K562 (cell line): ENCODE measurements around the gene PTGER3. TPM values are rescaled to one million over a fixed set of nuclear protein-coding genes. Genes with fewer than 3 reads are reported as not detected.

Source experiments
- ATAC-seq: fragments of 200-7000 bp; cut with Tn5 transposase; 3 replicates; pipeline ENCODE4 v1.9.1; 2020; ENCODE audit warnings: moderate library complexity
- BruUV-seq: library from RNA; stranded (reverse); fragments of 400-500 nt; replicated peaks from 2 replicates; lab custom pipeline; 2021; lab: Mats Ljungman, UMichigan
- CTCF ChIA-PET: fragments of 300-600 bp; formaldehyde crosslinking; extraction: SDS; loops from one replicate; lab custom pipeline; 2021; ENCODE audit warnings: low intra/inter-chr PET ratio; lab: Yijun Ruan, JAX
- POLR2A ChIA-PET: fragments of 300-600, 350-650 bp; sonication (Branson Sonifier 250); formaldehyde crosslinking; extraction: SDS; loops from one replicate; lab custom pipeline; 2021; ENCODE audit warnings: antibody characterized with exemption, inconsistent platforms; lab: Yijun Ruan, JAX
- DNase-seq, 4 experiments: peaks; one replicate each; pipeline versions ENCODE4 v3.0.0 to v3.0.0-alpha.2; 2011 to 2018; ENCODE audit warnings: low spot score in 3 of 4, mixed read lengths in 3 of 4; ENCODE audit errors: extremely low read depth in 1 of 4
- FAIRE-seq: peaks from 2 replicates; lab custom pipeline; 2011; peaks lifted over from hg19 to GRCh38; lab: Jason Lieb, UNC
- H2AFZ ChIP-seq: 2 replicates; pipeline ENCODE4 v1.6.0; 2011; ENCODE audit warnings: low read depth, low read length, control low read depth, inconsistent platforms
- H3K27ac ChIP-seq: fragments of 200-600 bp; 3 replicates; pipeline ENCODE4 v1.8.0; 2011; ENCODE audit warnings: low read depth, mild to moderate bottlenecking, control low read depth, inconsistent platforms, low read length, moderate library complexity, mixed read lengths; ENCODE audit errors: extremely low read depth
- H3K27me3 ChIP-seq, 2 experiments: fragments of 300-600 bp in 1 of 2; 2 replicates in 1 of 2; 3 replicates in 1 of 2; pipeline versions ENCODE4 v1.6.0 to v1.8.0; 2011; ENCODE audit warnings: inconsistent platforms in 2 of 2, low read length in 2 of 2, mild to moderate bottlenecking in 1 of 2, mixed read lengths in 1 of 2, moderate library complexity in 1 of 2; ENCODE audit not compliant: control insufficient read depth in 2 of 2, insufficient read depth in 2 of 2
- H3K36me3 ChIP-seq: fragments of 300-600 bp; 3 replicates; pipeline ENCODE4 v1.8.0; 2011; ENCODE audit warnings: mild to moderate bottlenecking, low read length, inconsistent platforms; ENCODE audit not compliant: control insufficient read depth, insufficient read depth
- H3K4me1 ChIP-seq, 2 experiments: fragments of 200-600 bp in 1 of 2; replicated peaks in 1 of 2; 2 replicates in 1 of 2; 3 replicates in 1 of 2; pipeline versions ENCODE4 v1.5.1 to v1.8.0; 2011; ENCODE audit warnings: inconsistent platforms in 2 of 2, low read length in 2 of 2, mild to moderate bottlenecking in 1 of 2, mixed read lengths in 1 of 2, moderate library complexity in 1 of 2; ENCODE audit not compliant: control insufficient read depth in 2 of 2, insufficient read depth in 2 of 2
- H3K4me2 ChIP-seq: 2 replicates; pipeline ENCODE4 v1.6.1; 2011; ENCODE audit warnings: low read length, control low read depth, inconsistent platforms, mixed read lengths; ENCODE audit not compliant: insufficient read depth
- H3K4me3 ChIP-seq: fragments of 200-600 bp; sonication (generic), shearing (Covaris generic); 2 replicates; pipeline ENCODE4 v1.5.1; 2016; ENCODE audit warnings: control low read depth, inconsistent platforms
- H3K79me2 ChIP-seq: fragments of 200-600 bp; 3 replicates; pipeline ENCODE4 v1.8.0; 2011; ENCODE audit warnings: low read length, inconsistent platforms; ENCODE audit not compliant: control insufficient read depth, insufficient read depth
- H3K9ac ChIP-seq, 2 experiments: 2 replicates each; pipeline versions ENCODE4 v1.6.0 to v1.6.1; 2011; ENCODE audit warnings: low read depth in 2 of 2, low read length in 2 of 2, control low read depth in 1 of 2, inconsistent platforms in 1 of 2, mild to moderate bottlenecking in 1 of 2, mixed read lengths in 1 of 2; ENCODE audit not compliant: insufficient read depth in 1 of 2
- H3K9me1 ChIP-seq: one replicate; pipeline ENCODE4 v1.6.0; 2011; ENCODE audit warnings: inconsistent platforms, mild to moderate bottlenecking, low read length, moderate library complexity; ENCODE audit not compliant: control insufficient read depth, insufficient read depth
- H3K9me3 ChIP-seq: replicated peaks from 2 replicates; pipeline ENCODE4 v1.5.1; 2011; ENCODE audit warnings: low read depth, low read length, inconsistent platforms; ENCODE audit not compliant: control insufficient read depth, insufficient read depth
- H4K20me1 ChIP-seq: replicated peaks from 2 replicates; pipeline ENCODE4 v1.6.1; 2011; ENCODE audit warnings: low read length, inconsistent platforms, mixed read lengths; ENCODE audit not compliant: control insufficient read depth, insufficient read depth
- E2F4 ChIP-seq: sonication (generic); formaldehyde crosslinking; IDR thresholded peaks from 2 replicates; pipeline ENCODE4 v1.8.0; 2022; ENCODE audit warnings: mild to moderate bottlenecking, low read depth, missing genetic modification reagents
- FOXJ2 ChIP-seq: fragments of 200-800 bp; sonication (Bioruptor generic); IDR thresholded peaks from 2 replicates; pipeline ENCODE4 v1.6.1; 2016; ENCODE audit warnings: missing genetic modification characterization, missing compliant biosample characterization
- HDAC8 ChIP-seq: fragments of 450-650 bp; IDR thresholded peaks from 2 replicates; pipeline ENCODE4 v1.6.1; 2016; ENCODE audit warnings: mild to moderate bottlenecking, missing genetic modification characterization, moderate library complexity, missing compliant biosample characterization
- HDGF ChIP-seq: fragments of 450-650 bp; IDR thresholded peaks from 2 replicates; pipeline ENCODE4 v1.6.1; 2016
- HEY1 ChIP-seq: fragments of 250-450 bp; sonication (Bioruptor Pico); IDR thresholded peaks from 2 replicates; pipeline ENCODE4 v1.5.0; 2020; ENCODE audit warnings: mild to moderate bottlenecking, moderate library complexity, borderline replicate concordance
- MEF2A ChIP-seq: IDR thresholded peaks from 2 replicates; pipeline ENCODE4 v1.6.1; 2011; ENCODE audit warnings: low read depth, mild to moderate bottlenecking, low read length, moderate library complexity; ENCODE audit not compliant: control insufficient read depth
- ZNF212 ChIP-seq: fragments of 450-650 bp; formaldehyde crosslinking; IDR thresholded peaks from 2 replicates; pipeline ENCODE4 v1.4.0; 2020; ENCODE audit warnings: mild to moderate bottlenecking
- ZNF592 ChIP-seq: fragments of 450-650 bp; IDR thresholded peaks from 2 replicates; pipeline ENCODE4 v1.6.1; 2017; ENCODE audit warnings: antibody characterized with exemption, mild to moderate bottlenecking
- ZNF766 ChIP-seq: fragments of 200-800 bp; sonication (Bioruptor generic); conservative IDR thresholded peaks from 2 replicates; pipeline ENCODE4 v1.6.1; 2016; ENCODE audit warnings: missing genetic modification characterization, missing compliant biosample characterization
- WGBS: fragments of 100-300 bp; shearing (Covaris generic); methylation state at CpG from one replicate; pipeline ENCODE4 v1.1.6; 2016; ENCODE audit warnings: low coverage, mixed read lengths; ENCODE audit not compliant: insufficient coverage; ENCODE audit errors: missing lambda C conversion rate; 5-methylcytosine and 5-hydroxymethylcytosine counted together
- in situ Hi-C: fragments of 300-500 bp; cut with MboI; formaldehyde crosslinking; loops from 4 replicates; pipeline ENCODE4 v1.15.0; 2018; ENCODE audit warnings: inconsistent platforms, mixed read lengths
- intact Hi-C: fragments of 100-400 bp; cut with micrococcal nuclease; formaldehyde crosslinking; loops from 2 replicates; pipeline ENCODE4 v1.14.2; 2022
- polyA plus RNA-seq, 8 experiments: library from polyadenylated mRNA; depleted of rRNA in 4 of 8; stranded (reverse) in 5 of 8; unstranded in 3 of 8; fragments of >200 nt; fragmentation: Nextera tagmentation in 2 of 8; fragmentation: Illumina TruSeq in 1 of 8; extraction: Ambion mirVana in 2 of 8; extraction: Trizol in 1 of 8; gene quantifications; 2 replicates each; pipeline versions ENCODE4 v1.2.1 to v1.2.3, GENCODE V29; 2011 to 2014; ENCODE audit warnings: inconsistent platforms in 1 of 8, missing spikeins in 1 of 8
- total RNA-seq, 7 experiments: library from RNA; depleted of rRNA in 6 of 7; stranded (reverse); fragments of >200 nt in 6 of 7; fragmentation: Illumina TruSeq in 2 of 7; extraction: Trizol in 2 of 7; gene quantifications; 2 replicates each; pipeline versions ENCODE4 v1.2.1 to v1.2.3, GENCODE V29; 2011 to 2021; ENCODE audit warnings: low replicate concordance in 1 of 7

PTGER3 gene
- total and polyA plus RNA-seq, 9 of the 15 experiments (the other 6 are each of a cell fraction or from before 2014, with no cell fraction given), result 3.8 to 28.5 (median 14.2) TPM

GRCh38 chr1:70930062-70930461 is 117.6 kb downstream of the PTGER3 start:
- no peak for DNase-seq
- POLR2A ChIA-PET, result no interaction called here
- no peaks in the 10 kb centered on the region for H3K27me3 ChIP-seq
- no peak for TF ChIP-seq MEF2A
- no peak for TF ChIP-seq HDAC8 (tag)
- no peak for TF ChIP-seq HEY1 (CRISPR knock-in tag)
- TF ChIP-seq ZNF766 (CRISPR knock-in tag), result no peak
- no peak for TF ChIP-seq ZNF592
- no peak for TF ChIP-seq E2F4 (CRISPR knock-in tag)
- no peak for TF ChIP-seq ZNF212 (CRISPR knock-in tag)
- no peak for TF ChIP-seq FOXJ2 (tag)
- no peak for TF ChIP-seq HDGF
- TF ChIP-seq, all 486 proteins: peak for 0
- no TSS peak for BruUV-seq
- no peak overlapping the region for H3K9ac ChIP-seq
- H4K20me1 ChIP-seq, result no peaks in the 10 kb centered on the region
- in situ Hi-C loops, result no loop called here
- CTCF ChIA-PET, result no interaction called here
- H3K36me3 ChIP-seq, result no peaks in the 10 kb centered on the region
- H3K4me1 ChIP-seq, result no peaks in the 10 kb centered on the region; a peak in 1 of 5 replicates
- H3K27ac ChIP-seq, result no peak overlapping the region
- intact Hi-C loops, result no loop called here
- H3K4me3 ChIP-seq, result no peak overlapping the region
- no peaks in the 10 kb centered on the region for H3K9me1 ChIP-seq
- H2AFZ ChIP-seq, result no peak overlapping the region
- no peak for FAIRE-seq
- H3K4me2 ChIP-seq, result no peak overlapping the region
- no peaks in the 10 kb centered on the region for H3K79me2 ChIP-seq
- WGBS, result 30% methylated on average over 1 of the region's 1 CpG
- H3K9me3 ChIP-seq, result no peaks in the 10 kb centered on the region
- no peak for ATAC-seq
